GM12872 (cell line): ENCODE measurements around the gene TNFAIP8.

ENCODE experiments used
- TF ChIP-seq, protein P1 (sequence below): IDR thresholded peaks from 3 replicates; pipeline ENCODE4 v1.5.1; 2011; ENCODE audit warnings: low read depth, mild to moderate bottlenecking, low read length, moderate library complexity; ENCODE audit not compliant: insufficient read depth

TNFAIP8 gene

DNA sequence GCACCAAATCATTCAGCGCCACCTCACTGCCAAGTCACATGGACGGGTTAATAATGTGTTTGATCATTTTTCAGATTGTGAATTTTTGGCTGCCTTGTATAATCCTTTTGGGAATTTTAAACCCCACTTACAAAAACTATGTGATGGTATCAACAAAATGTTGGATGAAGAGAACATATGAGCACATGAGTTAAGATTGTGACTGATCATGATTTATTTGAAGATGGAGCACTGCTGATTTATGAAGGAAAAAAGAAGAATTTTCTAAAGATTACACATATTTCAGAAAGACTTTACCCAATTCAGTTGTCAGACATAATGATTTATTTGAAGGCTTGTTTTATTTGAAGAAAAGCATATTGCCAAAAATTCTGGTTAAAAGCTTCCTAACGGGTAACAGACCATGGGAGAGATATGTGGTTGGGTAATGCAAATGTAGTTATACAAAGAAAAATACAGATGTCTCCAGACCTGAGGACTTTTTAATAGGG, 37.4 kb downstream of the TNFAIP8 start:
- TF ChIP-seq, protein P1, sequence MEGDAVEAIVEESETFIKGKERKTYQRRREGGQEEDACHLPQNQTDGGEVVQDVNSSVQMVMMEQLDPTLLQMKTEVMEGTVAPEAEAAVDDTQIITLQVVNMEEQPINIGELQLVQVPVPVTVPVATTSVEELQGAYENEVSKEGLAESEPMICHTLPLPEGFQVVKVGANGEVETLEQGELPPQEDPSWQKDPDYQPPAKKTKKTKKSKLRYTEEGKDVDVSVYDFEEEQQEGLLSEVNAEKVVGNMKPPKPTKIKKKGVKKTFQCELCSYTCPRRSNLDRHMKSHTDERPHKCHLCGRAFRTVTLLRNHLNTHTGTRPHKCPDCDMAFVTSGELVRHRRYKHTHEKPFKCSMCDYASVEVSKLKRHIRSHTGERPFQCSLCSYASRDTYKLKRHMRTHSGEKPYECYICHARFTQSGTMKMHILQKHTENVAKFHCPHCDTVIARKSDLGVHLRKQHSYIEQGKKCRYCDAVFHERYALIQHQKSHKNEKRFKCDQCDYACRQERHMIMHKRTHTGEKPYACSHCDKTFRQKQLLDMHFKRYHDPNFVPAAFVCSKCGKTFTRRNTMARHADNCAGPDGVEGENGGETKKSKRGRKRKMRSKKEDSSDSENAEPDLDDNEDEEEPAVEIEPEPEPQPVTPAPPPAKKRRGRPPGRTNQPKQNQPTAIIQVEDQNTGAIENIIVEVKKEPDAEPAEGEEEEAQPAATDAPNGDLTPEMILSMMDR = no peak

DNA sequence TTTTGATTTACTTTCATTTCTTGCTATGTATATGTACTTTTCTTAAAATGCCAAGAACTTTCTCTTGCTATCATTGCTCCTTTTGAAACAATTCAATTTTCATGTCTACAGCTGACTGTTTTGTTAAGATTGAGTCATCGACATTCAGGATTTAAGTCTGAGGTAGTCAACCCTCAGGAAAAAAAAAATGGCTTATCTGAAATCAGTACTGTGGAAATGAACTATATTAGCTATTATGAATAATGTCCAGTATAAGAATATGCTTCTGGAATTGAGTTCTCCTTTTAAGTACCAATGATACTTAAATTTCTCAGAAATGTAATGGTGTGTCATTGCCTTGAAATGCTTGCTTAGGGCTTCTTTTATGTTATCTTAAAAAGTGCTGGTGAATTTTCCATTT, 37.9 kb downstream of the TNFAIP8 start:
- TF ChIP-seq, protein P1 = no peak

DNA sequence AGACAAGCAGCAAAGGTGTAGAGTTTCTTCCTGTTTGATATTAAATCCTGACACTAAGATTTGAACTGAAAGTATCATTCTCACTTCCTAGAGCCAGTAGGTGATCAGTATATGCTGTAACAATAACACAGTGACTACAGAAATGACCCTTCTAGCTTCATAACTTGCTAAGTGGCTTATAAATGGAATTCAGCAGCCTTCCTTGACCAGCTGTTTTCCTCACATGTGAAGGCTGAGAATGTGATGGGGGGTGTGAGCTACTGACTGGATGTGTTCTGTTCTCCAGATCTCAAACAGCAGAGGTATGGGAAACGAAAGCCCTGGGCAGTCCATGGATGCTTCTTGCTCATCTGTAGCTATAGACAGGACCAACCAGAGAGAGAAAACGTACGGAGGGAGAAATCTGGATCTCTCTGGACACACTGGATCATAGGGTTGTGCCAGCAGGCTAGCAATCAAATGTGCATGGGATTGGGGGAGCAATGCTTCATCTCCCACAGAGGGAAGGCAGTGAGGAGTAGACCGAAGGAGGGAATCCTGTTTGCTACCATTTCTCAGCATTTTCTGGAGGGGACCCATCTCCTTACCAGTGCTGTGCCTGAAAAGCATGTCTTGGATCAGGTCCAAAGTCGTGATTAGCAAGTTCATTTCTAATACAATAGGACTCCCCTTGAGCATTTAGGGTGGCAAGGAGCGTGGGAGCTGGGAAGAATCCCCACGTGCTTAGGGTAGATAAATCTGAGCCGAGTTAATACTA, 39.4 kb downstream of the TNFAIP8 start:
- TF ChIP-seq, protein P1 = no peak

GRCh38 chr5:119396030-119396664, 40.3 kb downstream of the TNFAIP8 start:
- TF ChIP-seq, protein P1 = no peak

GRCh38 chr5:119397518-119398380, 41.9 kb downstream of the TNFAIP8 start:
- TF ChIP-seq, protein P1 = no peak

- TF ChIP-seq, protein P1 = no peak
Observed at GRCh38 chr5:119398727-119399466, 43.1 kb downstream of the TNFAIP8 start.

DNA sequence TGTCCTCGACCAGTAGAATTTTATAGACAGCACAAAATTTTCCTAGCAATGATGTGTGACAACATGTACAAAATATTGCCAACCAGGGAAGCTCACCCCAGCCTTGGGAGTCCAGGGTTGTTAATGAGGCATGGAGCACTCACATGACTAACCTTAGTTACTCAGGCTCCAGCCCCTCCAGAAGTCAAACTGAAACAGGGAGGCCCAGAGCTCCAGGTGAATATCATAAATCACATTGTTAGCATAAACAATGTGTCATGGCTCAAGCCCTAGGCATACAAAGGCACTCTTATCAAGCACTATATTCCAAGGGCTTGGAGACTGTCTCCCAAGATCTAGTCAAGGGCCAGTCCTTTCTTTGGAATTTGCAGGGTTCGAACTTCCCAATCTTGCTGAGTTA, 44.4 kb downstream of the TNFAIP8 start:
- TF ChIP-seq, protein P1 = no peak
